Caki2 (cell line): Measurements from ENCODE around the gene USP13. TPM values are rescaled to one million over a fixed set of nuclear protein-coding genes. Genes with fewer than 3 reads are reported as not detected.
"Not testable (repeated sequence)": the region's sequence is repeated elsewhere in the genome, so short reads cannot be mapped to it uniquely, and the experiment has no call there.

Source experiments
- DNase-seq: peaks from one replicate; pipeline ENCODE4 v3.0.0-alpha.2; 2015; ENCODE audit warnings: low read depth
- in situ Hi-C: cut with HindIII; loops from 2 replicates; pipeline ENCODE4 v1.10.0; 2016; ENCODE audit warnings: low sequenced_read_pairs, low pct_unique_long_range_greater_than_20kb, mixed read lengths
- total RNA-seq: library from RNA; depleted of rRNA; stranded (reverse); fragments of >200 nt; shearing (Covaris generic); gene quantifications from 2 replicates; pipeline ENCODE4 v1.2.3, GENCODE V29; 2014; ENCODE audit warnings: low replicate concordance

USP13 gene
- total RNA-seq, 1 experiment from 2014 or later = 16.7 TPM

DNA sequence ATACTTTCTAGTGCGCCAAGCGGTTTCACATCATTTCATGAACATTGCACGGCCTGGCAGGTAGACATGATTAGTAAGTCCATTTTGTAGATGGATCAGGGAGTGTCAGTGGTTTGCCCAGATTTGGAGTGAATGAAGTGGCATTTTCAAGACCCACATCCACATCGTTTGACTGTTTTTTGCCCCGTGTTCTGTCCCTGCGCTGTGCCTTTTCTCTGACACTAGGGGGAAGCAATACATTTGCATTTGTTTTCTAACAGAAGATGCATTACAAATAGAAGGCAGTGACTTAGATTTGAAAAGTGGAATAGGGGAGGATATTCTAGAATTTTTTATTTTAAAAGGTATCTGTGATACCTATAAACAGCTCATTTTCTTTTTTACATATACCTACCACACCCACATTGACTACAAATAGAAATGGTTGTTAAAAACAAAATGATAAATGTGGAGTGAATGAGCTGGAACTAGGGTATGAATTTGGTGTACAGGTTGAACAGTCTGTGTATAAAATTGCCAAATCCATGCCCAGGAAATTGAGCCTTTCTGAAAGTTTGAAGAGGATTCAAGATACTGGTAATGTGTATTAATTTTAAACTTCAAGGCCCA, 98.0 kb downstream of the USP13 start:
- in situ Hi-C loops = no loop called here
- peak; percentile 37 for DNase-seq

DNA sequence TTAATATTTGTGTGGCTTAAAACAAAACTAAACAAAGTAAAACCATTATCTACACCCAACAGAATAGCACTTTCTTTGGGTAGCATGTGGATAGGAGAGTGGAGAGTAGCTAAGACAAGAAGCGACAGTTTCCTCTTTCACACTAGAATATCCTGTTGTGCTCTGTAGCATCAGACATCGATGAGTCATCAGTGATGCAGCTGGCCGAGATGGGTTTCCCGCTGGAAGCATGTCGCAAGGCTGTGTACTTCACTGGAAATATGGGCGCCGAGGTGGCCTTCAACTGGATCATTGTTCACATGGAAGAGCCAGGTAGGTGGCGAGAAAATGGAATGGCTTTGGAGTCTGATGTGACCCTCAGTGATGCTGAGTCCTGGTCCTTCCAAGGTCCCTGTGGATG, 108.1 kb downstream of the USP13 start:
- DNase-seq = peak; percentile 26
- in situ Hi-C loops = no loop called here

DNA sequence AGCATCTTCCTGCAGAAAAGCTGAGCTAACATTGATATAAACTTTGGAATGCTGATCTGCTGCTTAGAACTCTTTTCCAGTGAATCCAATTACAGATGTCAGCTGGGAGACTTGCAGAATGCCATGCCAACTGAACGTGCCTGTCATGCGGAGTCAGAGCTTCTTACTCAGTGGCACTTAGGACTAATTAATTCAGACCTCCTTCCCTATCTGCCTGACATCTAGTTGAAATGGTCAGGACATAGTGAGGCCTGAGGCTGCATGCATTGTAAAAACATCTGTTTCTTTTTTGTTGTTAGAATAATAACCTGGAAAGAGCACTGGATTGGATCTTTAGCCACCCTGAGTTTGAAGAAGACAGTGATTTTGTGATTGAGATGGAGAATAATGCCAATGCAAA, 112.6 kb downstream of the USP13 start:
- in situ Hi-C loops = no loop called here
- no peak for DNase-seq

DNA sequence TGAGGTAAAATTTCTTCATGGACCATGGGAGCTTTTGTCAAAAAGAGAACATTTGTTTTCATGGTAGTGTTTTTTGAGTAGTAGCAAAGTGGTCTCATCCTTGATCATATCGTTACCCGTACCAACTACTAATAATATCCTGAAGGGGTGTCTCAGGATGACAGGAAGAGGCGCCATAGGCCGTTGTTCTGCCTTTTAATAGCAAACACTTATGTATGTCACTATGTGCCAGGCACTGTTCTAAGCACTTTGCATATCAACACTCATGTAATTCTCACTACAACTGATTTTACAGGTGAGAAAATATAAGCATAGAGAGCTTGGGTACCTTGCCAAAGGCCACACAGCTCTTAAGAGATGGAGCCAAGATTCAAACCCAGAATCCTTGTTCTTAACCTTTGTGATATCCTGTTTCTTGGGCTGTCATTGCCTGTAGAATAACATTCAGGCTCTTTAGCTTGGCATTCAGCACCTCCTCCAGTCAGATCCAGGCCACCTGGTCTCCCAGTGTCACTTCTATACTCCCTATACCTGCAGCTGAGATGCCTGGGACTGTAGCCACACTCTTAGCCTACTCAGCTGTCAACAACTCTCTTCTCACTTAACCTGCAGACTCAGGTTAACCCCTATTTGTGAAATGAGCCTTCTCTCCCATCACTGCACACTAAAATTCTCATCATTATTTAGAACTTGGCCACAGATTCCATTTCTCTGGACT, 113.7 kb downstream of the USP13 start:
- no peak for DNase-seq
- in situ Hi-C loops = no loop called here

DNA sequence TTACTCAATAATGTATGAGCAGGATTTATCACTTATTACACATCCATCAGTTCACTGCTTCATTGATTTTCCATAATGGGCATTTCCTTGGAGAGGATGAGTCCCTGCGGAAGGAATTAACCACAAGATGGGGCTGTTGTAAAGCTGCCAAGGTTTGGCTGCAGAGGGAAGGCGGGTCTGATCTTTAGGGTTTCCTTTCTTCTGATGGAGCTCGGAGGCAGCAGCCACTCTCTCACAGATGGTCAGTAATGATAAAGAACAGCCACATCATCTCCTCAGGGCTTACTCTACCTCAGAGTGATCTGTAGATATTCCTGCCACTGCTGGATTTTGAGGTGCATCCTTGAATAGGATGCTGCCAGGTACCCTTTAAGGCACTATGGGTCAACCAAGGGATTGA, 115.2 kb downstream of the USP13 start:
- peak; percentile 70 for DNase-seq
- in situ Hi-C loops = no loop called here

DNA sequence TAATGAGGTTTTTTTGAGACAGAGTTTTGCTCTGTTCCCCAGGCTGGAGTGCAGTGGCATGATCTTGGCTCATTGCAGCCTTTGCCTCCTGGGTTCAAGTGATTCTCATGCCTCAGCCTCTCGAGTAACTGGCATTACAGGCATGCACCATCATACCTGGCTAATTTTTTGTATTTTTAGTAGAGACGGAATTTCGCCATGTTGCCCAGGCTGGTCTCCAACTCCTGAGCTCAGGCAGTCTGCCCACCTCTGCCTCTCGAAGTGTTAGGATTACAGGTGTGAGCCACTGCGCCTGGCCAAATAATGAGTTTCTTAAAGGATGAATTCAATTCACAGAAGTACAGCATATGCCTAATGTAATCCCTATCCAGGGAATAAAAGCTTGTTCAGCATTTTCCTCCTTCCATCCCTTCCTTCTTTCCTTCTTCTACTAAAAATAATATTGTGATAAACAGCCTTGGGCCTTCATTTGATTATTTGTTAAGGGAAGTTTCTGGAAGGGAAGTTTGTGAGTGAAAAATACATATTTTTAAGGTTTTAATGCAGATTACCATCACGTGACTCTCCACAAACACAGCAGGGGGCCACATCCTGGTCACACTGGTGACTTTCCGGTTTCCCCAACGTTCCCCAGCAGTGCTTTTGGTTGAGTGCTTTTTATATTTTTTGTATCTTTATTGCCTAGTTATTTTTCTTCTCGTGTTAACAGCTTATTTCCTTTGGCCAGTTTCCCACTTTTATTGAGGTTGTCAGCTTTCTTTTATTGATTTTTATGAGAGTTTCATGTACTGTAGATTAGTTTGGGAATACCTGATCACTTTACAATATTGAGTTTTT, 116.8 kb downstream of the USP13 start:
- DNase-seq = no peak
- in situ Hi-C loops = no loop called here

DNA sequence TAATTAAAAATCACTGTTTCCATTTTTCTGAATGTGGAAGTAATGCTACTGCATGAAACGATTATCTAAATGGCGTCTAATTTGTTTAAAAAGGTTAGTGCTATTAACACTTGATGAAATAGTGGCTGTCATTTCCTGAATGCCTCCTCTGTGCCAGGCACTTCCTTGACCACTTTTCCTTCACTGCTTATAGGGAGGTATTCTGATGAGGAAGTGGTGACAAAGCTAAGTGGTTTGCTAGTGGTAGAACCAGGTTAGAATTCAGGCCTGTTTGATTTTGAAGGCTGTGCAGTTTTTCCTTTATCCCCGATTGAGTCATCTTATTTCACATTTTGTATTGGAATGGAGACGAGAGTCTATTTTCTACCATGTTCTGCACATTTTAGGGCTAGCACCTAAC, 119.0 kb downstream of the USP13 start:
- in situ Hi-C loops = no loop called here
- no peak for DNase-seq

DNA sequence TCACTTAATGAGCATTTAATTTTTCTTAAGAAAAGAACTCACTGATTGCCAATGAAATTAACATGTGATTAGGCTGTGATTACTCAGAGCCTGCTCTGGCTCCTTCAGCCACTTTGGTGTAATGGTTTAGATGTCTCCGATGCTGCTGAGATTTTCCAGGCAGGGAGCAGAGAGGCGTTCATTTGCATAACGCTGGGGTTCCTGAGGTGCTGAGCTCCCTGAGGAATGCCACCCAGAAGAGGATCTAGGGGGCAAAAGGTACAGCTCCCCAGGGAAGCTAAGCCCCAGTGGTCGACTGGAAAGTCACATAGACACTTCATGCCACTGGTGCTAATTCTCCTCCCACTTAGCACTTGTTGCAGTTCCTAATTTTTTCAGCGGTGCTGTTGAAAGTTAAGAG, 119.5 kb downstream of the USP13 start:
- DNase-seq = no peak
- in situ Hi-C loops = no loop called here

DNA sequence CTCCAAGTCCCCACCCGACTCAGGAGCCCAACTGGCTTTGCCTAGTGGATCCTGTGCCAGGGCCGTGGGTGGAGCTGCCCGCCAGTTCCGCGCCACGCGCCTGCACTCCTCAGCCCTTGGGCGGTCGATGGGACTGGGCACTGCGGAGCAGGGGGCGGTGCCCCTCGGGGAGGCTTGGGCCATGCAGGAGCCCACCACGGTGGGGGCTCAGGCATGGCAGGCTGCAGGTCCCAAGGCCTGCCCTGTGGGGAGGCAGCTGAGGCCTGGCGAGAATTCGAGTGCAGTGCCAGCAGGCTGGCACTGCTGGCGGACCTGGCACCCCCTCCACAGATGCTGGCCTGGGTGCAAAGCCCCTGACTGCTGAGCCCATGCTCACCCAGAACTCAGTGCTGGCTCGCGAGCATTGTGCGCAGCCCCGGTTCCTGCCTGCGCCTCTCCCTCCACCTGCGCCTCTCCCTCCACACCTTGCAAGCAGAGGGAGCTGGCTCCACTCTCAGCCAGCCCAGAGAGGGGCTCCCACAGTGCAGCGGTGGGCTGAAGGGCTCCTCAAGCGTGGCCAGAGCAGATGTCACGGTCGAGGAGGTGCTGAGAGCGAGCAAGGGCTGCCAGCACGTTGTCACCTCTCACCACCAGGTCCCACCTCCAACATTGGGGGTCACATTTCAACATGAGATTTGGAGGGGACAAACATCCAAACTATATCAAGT, 122.7 kb downstream of the USP13 start:
- DNase-seq = no peak
- in situ Hi-C loops = no loop called here

DNA sequence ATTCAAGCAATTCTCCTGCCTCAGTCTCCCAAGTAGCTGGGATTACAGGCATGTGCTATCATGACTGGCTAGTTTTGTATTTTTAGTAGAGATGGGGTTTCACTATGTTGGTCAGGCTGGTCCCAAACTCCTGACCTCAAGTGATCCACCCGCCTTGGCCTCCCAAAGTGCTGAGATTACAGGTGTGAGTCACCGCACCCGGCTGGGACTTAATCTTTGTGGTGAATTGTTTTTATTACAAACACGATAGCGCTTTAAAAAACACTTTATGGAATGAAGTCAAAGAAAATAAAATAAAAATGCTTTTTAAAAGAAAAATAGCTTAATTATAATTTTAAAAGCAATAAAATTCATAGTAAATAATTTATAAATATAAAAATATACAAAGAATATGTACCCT, 130.0 kb downstream of the USP13 start:
- in situ Hi-C loops, DNase-seq: not testable (repeated sequence)

DNA sequence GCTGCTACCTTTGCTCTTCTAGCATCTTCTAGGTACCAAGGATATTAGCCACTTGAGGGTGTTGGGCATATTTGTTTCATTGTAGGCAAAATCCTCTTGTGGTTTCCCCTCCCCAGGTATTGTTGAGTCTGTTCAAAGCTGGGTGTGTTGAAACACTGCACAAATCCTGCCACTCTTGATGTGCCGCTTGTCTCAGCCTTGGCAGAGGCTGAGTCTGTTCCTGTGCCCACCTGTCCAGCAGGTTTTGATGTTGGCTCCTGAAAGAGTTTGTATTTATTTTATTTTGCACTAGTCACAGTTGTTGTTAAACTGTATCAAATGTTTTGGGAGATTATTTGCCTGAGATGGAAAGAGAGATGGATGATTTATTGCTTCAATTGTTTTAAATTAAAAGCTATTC, 136.2 kb downstream of the USP13 start:
- in situ Hi-C loops = no loop called here
- DNase-seq = no peak

DNA sequence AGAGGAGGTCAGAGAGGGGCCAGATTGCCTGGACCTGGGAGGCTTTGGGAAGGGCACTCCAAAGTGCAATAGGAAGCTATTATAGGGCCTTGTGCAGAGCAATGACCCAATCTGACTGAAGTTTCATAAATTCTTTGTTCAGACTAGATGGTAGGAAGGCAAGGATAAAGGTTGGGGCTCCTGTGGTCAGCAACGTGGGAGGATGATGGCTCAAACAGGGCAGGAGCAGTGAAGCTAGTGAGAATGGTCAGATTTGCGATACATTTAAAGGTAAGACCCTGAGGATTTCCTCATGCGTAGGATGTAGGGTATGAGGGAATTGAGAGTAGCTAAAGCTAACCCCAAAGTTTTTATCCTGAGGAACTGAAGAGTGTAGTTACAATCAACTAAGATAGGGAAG, 139.0 kb downstream of the USP13 start:
- no peak for DNase-seq
- in situ Hi-C loops = no loop called here

DNA sequence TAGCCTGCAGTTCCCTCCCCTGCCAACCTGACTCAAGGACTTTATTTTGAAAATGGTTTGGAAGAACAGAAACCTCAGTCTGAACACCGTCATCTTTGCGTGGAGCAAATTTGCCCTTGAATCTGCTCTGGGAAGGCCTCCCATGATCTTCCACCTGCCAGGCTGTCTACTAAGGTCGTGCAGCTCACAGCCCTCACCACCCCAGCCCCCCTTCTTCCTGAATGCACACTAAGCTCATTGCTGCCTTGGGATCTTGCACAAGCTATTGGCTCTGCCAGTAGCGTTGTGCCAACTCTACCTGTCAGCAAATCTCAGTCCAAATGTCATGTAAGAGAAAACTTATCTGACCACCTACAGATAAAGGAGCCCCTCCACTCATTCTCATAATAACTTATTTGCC, 141.5 kb downstream of the USP13 start:
- no peak for DNase-seq
- in situ Hi-C loops = no loop called here

DNA sequence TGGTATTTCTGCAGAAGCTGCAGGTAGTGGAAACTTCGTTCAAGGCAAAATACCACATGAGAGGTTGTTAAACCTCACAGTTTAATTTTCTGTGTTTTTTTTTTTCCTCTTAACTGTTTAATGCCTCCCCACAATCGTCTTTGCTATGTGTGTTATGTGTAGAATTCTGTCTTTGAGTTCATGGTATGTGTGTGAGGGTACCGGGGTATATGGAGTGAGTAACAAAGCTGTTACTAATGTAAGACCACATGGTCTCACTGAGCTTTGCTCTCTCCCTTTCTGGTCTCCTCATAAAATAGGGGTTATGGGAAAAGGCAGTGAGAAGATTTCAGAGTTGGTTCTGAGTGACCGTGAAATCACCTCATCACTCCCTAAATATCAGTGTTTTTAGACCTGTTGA, 143.6 kb downstream of the USP13 start:
- in situ Hi-C loops = no loop called here

DNA sequence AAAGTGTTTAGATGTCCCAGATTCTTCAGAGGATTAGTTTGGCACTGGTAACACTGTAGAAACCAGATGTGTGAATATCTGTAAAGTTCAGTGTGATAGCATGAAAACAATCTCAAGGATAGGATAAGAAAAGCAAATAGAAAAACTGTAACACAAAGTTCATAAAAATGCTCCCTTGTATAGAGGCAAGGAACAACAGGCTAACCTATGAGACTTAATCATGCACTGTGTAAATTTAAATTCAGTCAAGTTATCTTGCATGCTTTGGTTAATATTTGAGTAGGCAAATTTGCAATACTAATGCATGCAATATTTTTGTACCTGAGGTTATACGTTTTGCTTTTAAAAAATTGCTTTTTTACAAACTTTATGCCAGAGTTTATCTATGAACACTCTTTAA, 144.4 kb downstream of the USP13 start:
- in situ Hi-C loops = no loop called here
- DNase-seq = no peak

More for the DNA sequence above, 143.6 kb downstream of the USP13 start:
- no peak for DNase-seq

DNA sequence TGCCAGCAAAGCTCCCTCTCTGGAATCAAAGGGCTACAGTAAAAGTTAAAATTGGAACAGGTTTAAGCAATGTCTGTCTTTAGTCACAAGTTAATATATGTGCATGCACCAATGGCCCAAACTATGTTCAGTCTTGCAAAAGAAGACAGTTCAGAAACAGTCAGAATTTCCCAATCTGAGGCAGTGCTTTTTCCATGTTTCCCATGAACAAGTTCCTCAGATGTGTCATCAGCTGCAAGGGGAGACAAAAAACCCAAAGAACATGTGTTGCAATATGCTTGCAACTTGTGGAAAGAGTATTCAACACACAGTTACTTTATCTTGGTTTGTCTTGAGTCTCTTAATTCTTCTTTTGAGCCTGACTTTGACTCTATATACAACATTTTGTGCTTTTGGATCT, 148.4 kb downstream of the USP13 start:
- in situ Hi-C loops = no loop called here
- no peak for DNase-seq

DNA sequence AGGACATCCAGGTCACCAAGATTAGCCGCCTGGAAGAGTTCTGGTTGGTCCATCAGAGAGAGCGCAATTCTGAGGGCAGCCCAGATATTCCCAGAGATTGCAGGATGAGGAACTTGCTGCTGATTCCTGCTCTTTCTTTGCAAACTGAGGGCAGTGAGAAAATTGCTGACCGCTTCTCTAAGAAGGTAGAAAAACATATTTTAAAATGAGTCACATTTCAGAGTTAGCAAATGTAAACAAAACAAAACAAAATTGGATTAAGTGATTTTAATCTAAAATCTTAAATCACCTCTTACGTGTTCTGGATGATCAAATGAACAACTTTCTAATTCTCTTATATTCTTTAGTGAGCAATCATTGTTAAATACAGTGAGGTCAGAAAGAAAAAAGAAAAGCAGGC, 149.0 kb downstream of the USP13 start:
- DNase-seq = no peak
- in situ Hi-C loops = no loop called here

DNA sequence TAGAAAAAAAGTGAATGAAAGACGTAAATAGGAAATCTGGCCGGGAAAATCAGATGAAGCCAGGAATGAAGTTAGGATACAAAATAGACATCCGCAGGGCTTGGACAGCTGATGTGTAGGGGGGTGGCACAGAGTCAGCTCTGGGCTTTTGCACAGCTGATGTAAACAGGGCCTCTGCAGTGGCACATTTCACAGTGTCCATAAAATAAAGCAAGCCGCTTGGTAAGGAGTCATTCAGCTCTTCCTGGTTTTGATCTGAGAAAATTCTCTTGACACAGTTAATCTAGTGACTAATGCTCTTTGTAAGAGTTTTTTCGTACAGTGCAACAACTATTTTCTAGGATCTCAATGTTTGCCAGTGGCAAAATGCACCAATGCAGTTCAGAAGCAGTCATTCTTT, 153.3 kb downstream of the USP13 start:
- in situ Hi-C loops = no loop called here
- DNase-seq = no peak

DNA sequence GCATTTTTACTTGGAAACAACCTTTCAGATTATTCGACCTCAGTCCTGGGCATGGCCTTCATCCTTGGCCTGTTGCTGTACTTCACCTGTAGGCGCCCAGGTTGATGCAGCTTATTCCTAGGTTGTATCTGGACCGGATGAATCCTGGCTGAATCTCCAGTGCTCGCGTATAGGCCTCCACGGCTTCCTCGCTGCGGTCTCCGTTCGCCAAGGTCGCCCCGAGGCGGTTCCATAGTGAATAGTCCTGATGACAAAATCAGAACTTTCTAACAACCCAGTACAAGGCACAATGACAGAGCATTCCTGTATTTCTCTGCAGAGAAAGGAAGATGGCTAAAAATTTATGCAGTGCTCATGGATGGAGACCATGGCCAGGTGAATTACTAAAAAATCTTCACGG, 154.7 kb downstream of the USP13 start:
- in situ Hi-C loops = no loop called here
- no peak for DNase-seq
